WI38 (cell line): Measurements from ENCODE around the gene ZBTB16.

ENCODE experiments used
- H3K4me3 ChIP-seq: 2 replicates; pipeline ENCODE4 v1.5.1; 2011; ENCODE audit warnings: low read depth, mild to moderate bottlenecking, control low read depth, low read length
- TF ChIP-seq, protein P1 (sequence below): IDR thresholded peaks from 2 replicates; pipeline ENCODE4 v1.5.1; 2012; ENCODE audit warnings: low read depth, mild to moderate bottlenecking, control low read depth, low read length

The ZBTB16 gene

GRCh38 chr11:114237321-114238280 lies 178.1 kb downstream of the ZBTB16 start:
- H3K4me3 ChIP-seq = no peak overlapping the region
- TF ChIP-seq, protein P1, sequence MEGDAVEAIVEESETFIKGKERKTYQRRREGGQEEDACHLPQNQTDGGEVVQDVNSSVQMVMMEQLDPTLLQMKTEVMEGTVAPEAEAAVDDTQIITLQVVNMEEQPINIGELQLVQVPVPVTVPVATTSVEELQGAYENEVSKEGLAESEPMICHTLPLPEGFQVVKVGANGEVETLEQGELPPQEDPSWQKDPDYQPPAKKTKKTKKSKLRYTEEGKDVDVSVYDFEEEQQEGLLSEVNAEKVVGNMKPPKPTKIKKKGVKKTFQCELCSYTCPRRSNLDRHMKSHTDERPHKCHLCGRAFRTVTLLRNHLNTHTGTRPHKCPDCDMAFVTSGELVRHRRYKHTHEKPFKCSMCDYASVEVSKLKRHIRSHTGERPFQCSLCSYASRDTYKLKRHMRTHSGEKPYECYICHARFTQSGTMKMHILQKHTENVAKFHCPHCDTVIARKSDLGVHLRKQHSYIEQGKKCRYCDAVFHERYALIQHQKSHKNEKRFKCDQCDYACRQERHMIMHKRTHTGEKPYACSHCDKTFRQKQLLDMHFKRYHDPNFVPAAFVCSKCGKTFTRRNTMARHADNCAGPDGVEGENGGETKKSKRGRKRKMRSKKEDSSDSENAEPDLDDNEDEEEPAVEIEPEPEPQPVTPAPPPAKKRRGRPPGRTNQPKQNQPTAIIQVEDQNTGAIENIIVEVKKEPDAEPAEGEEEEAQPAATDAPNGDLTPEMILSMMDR = no peak

GRCh38 chr11:114239753-114240161 lies 180.2 kb downstream of the ZBTB16 start:
- TF ChIP-seq, protein P1 = no peak
- H3K4me3 ChIP-seq = no peak overlapping the region

DNA sequence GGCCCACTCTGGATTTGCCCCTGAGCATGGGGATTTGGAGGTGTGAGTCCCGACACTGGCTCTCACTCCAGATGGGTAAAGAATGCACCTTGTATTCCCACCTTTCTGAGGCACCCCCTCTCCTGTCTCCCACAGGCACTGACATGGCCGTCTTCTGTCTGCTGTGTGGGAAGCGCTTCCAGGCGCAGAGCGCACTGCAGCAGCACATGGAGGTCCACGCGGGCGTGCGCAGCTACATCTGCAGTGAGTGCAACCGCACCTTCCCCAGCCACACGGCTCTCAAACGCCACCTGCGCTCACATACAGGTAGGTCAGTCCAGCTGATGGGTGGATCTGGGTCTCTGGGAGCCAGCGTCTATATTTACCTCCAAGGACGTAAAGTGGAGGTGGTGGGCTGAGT lies 182.5 kb downstream of the ZBTB16 start:
- no peak overlapping the region for H3K4me3 ChIP-seq
- TF ChIP-seq, protein P1 = no peak

DNA sequence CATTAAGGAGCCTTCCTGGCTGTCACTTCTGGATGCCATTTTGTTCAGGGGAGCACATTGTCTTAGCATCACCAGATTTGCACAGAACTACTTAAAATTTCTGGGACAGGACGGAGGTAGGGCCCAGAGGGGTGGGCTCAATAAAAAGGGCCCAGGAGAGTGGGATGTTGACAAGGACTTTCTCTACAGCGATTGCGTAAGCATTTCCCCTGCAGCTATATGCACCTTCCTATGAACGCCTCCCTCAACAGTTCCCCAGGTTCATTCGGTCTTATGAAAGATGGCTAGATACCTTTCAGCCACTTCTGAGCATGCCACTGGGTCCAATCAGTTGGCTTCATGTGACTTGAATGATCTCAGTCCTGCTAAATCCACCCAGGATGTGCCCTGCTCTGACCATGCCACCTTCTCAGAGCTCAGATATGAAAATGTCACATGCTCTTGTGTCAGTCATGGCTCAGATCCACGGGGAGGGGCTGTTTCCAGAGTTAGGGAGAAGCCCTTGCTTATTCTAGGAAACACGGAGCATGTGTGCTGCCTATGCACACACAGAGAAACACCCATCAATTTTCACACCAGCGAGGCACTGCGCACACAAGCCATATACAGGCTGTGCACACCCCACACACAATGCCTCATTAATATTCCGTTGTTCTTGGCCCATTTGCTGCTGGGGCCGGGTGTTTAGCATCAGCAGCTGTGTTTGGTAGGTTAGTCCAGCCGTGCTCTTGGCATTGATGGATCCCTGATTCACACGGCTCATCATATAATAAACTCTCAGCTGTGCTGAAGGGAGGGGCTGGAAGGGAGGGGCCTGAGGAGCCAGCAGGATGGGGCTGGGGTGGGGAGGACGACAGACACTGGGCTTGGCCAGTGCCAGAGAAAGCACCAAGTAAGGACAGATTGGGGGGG lies 184.2 kb downstream of the ZBTB16 start:
- H3K4me3 ChIP-seq = no peak overlapping the region
- TF ChIP-seq, protein P1 = no peak

GRCh38 chr11:114244726-114245394 lies 185.3 kb downstream of the ZBTB16 start:
- no peak overlapping the region for H3K4me3 ChIP-seq
- TF ChIP-seq, protein P1 = no peak

- TF ChIP-seq, protein P1 = no peak
- no peak overlapping the region for H3K4me3 ChIP-seq
Observed at GRCh38 chr11:114246321-114247069, 187.0 kb downstream of the ZBTB16 start.
